ENCODE measurements around the gene SLC1A2. TPM values are rescaled to one million over a fixed set of nuclear protein-coding genes. Genes with fewer than 3 reads are reported as not detected.

The SLC1A2 gene
- total RNA-seq, 4 donors from 2014 or later: 0.27 to 0.80 (median 0.79) TPM; not detected in 1

DNA sequence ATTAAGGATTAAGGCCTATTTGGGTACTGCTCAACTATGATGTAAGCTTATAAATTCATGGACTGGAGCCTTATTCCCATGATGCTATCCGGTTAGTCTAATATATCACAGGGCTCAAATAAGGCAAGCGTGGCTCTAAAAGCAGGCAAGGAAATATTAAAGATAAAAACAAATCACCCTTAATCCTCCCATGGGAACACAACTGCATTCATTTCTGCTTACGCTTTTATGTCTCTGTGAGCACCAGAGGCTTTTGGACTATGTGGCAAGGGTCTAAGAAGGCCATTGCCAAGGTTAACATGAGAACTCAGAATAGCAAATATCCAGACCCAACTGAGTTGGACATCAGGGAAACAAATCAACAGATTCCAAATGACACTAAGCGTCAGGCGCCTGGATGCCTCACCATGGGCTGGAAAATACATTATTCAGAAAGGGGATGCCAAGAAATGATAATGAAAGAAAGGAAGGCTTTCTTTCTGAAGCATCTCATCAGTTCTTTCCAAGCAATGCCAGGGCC, 138.1 kb downstream of the SLC1A2 start:
- in situ Hi-C loops (cut with MboI; ENCODE audit: low pct_ligation_motif_present in 1 of 4, low pct_unique_long_range_greater_than_20kb in 1 of 4, low sequenced_read_pairs in 3 of 4) (no loop called here), intact Hi-C loops (cut with DNase I; ENCODE audit: low total_unique reads) (no loop called here)
- TF ChIP-seq EP300 (IDR thresholded peaks at IDR 0.05; ENCODE audit: low read depth): no peak
- peak in 1 of 3 donors; percentile 5 for TF ChIP-seq POLR2AphosphoS5 (IDR thresholded peaks at IDR 0.05)
- Histone ChIP-seq H3K36me3 (no peaks in the 10 kb centered on the region), H3K4me1 (peaks cover 0 to 7% (median 0%) of the 10 kb centered on the region in 4 donors), H3K9me3 (no peaks in the 10 kb centered on the region), H3K27me3 (no peaks in the 10 kb centered on the region), H3K4me3 (no peak overlapping the region), H3K27ac (peak overlapping the region in 3 of 4 donors; percentile 13 to 48 (median 28))
- WGBS, 2 donors (ENCODE audit: low coverage in 1 of 2): 75 to 83% methylated on average over 5 of the region's 5 CpGs
- DNase-seq: no peak

DNA sequence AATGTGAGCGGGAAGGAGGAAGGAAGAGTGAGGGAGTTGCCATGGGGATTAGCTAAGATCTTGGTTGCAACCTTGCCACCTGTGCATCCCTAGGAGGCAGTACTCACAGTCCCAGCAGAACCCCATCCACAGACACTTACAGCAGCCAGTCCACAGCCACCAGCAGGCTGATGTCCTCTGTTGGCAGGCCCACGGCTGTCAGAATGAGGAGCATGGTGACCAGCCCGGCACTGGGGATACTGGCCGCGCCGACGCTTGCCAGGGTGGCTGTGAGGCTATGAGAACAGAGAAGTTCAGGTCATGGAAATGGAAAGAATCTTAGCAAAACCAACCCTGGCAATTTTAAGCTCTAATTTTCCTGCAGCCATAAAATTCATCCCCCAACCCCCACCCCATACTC, 138.6 kb downstream of the SLC1A2 start:
- intact Hi-C loops (cut with DNase I; ENCODE audit: low total_unique reads): no loop called here
- Histone ChIP-seq H3K4me1 (peaks cover 0 to 7% (median 2%) of the 10 kb centered on the region in 4 donors), H3K27me3 (no peaks in the 10 kb centered on the region), H3K36me3 (no peaks in the 10 kb centered on the region), H3K27ac (peak overlapping the region in 3 of 4 donors; percentile 13 to 22 (median 13)), H3K9me3 (no peaks in the 10 kb centered on the region), H3K4me3 (no peak overlapping the region)
- no peak for TF ChIP-seq POLR2A (IDR thresholded peaks at IDR 0.05)
- TF ChIP-seq EP300 (IDR thresholded peaks at IDR 0.05; ENCODE audit: low read depth): no peak
- TF ChIP-seq, protein P1, sequence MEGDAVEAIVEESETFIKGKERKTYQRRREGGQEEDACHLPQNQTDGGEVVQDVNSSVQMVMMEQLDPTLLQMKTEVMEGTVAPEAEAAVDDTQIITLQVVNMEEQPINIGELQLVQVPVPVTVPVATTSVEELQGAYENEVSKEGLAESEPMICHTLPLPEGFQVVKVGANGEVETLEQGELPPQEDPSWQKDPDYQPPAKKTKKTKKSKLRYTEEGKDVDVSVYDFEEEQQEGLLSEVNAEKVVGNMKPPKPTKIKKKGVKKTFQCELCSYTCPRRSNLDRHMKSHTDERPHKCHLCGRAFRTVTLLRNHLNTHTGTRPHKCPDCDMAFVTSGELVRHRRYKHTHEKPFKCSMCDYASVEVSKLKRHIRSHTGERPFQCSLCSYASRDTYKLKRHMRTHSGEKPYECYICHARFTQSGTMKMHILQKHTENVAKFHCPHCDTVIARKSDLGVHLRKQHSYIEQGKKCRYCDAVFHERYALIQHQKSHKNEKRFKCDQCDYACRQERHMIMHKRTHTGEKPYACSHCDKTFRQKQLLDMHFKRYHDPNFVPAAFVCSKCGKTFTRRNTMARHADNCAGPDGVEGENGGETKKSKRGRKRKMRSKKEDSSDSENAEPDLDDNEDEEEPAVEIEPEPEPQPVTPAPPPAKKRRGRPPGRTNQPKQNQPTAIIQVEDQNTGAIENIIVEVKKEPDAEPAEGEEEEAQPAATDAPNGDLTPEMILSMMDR (IDR thresholded peaks at IDR 0.05): no peak
- TF ChIP-seq POLR2AphosphoS5 (IDR thresholded peaks at IDR 0.05): no peak
- WGBS, 2 donors (ENCODE audit: low coverage in 1 of 2): 88% methylated on average over 7 of the region's 7 CpGs; no CpG with 5 or more reads in 1 of the 2 donors
- in situ Hi-C loops (cut with MboI; ENCODE audit: low pct_ligation_motif_present in 1 of 4, low pct_unique_long_range_greater_than_20kb in 1 of 4, low sequenced_read_pairs in 3 of 4): no loop called here
- no peak for DNase-seq

DNA sequence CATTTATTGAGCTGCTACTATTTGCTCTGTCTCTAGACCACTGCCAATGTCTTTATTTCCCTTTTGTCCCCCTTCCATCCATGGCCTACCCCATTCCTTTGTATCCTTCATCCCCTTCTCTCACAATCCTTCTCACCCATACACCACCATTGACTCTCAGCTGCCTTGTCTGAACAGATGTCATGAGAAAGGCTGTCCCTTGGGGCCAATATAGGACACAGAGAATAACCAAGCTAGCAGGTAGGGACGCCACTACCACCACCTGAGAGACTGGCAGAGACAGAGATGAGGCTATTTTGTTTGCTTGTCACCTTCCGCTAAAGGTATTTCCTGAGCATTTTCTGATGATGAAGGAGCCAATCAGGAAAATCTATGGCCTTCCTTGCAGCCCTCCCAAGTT, 141.5 kb downstream of the SLC1A2 start:
- TF ChIP-seq POLR2A (IDR thresholded peaks at IDR 0.05): no peak
- no peak for TF ChIP-seq POLR2AphosphoS5 (IDR thresholded peaks at IDR 0.05)
- no peak for TF ChIP-seq EP300 (IDR thresholded peaks at IDR 0.05; ENCODE audit: low read depth)
- TF ChIP-seq, protein P1 (IDR thresholded peaks at IDR 0.05): no peak
- DNase-seq: no peak
- intact Hi-C loops (cut with DNase I; ENCODE audit: low total_unique reads) (no loop called here), in situ Hi-C loops (cut with MboI; ENCODE audit: low pct_ligation_motif_present in 1 of 4, low pct_unique_long_range_greater_than_20kb in 1 of 4, low sequenced_read_pairs in 3 of 4) (no loop called here)
- 89 to 92% methylated on average over 2 of the region's 2 CpGs for WGBS, 2 donors (ENCODE audit: low coverage in 1 of 2)
- Histone ChIP-seq H3K36me3 (no peaks in the 10 kb centered on the region), H3K27ac (no peak overlapping the region), H3K27me3 (no peaks in the 10 kb centered on the region), H3K4me3 (no peak overlapping the region), H3K4me1 (peaks cover 8 to 17% (median 12%) of the 10 kb centered on the region in 4 donors), H3K9me3 (no peaks in the 10 kb centered on the region)

DNA sequence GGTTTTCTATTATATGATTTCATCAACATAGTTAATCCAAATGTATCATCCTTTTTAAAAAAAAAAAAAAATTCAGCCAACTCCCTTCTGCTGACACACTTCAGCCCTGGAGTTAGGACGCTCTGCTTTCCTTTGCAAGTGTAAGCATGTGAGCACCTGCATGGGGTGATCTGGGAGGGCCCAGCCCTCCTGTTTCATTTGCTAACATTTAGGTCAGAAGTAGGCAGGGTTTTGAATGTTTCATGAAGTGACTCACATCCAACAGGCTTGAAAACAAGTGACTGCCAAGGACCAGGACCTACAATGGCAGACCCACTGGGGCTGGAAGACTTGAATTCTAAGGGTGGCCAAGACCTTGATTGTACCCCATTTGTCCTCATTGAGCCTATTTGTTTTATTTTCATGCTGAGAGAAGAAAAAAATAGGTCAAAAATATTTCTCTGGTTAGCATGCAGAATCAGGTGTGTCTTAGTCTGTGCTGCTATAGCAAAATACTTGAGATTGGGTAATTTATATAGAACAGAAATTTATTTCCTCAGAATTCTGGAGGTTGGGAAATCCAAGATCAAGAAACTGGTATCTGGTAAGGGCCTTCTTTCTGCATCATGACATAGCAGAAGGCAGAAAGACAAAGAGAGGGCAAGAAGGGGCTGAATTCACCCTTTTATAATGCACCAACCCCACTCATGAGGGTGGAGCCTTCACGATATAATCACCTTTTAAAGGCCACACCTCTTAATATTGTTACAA, 142.8 kb downstream of the SLC1A2 start:
- TF ChIP-seq POLR2AphosphoS5 (IDR thresholded peaks at IDR 0.05) (no peak), POLR2A (IDR thresholded peaks at IDR 0.05) (no peak), EP300 (IDR thresholded peaks at IDR 0.05; ENCODE audit: low read depth) (no peak)
- TF ChIP-seq, protein P1 (IDR thresholded peaks at IDR 0.05): no peak
- H3K4me1 ChIP-seq: peaks cover 6 to 17% (median 9%) of the 10 kb centered on the region in 4 donors
- WGBS, 2 donors (ENCODE audit: low coverage in 1 of 2): 84 to 85% methylated on average over 2 of the region's 2 CpGs
- H3K9me3 ChIP-seq: no peaks in the 10 kb centered on the region
- no peak overlapping the region for H3K27ac ChIP-seq
- in situ Hi-C loops (cut with MboI; ENCODE audit: low pct_ligation_motif_present in 1 of 4, low pct_unique_long_range_greater_than_20kb in 1 of 4, low sequenced_read_pairs in 3 of 4): no loop called here
- no peak overlapping the region for H3K4me3 ChIP-seq
- no peaks in the 10 kb centered on the region for H3K36me3 ChIP-seq
- no peaks in the 10 kb centered on the region for H3K27me3 ChIP-seq
- intact Hi-C loops (cut with DNase I; ENCODE audit: low total_unique reads): no loop called here
- DNase-seq: no peak
